SU-DHL-6 (cell line): ENCODE results near the gene ZSCAN31.

Experiments
- H2AFZ ChIP-seq: fragments of 200-600 bp; sonication (generic); 2 replicates; pipeline ENCODE4 v1.6.1; 2014; ENCODE audit warnings: low read depth, mild to moderate bottlenecking, moderate library complexity, mixed read lengths, antibody characterized with exemption, low read length; ENCODE audit not compliant: severe bottlenecking
- H3F3A ChIP-seq: fragments of 200-600 bp; shearing (Covaris generic); 2 replicates; pipeline ENCODE4 v1.6.0; 2016; ENCODE audit warnings: antibody characterized with exemption, mild to moderate bottlenecking; ENCODE audit not compliant: insufficient read depth
- H3K27ac ChIP-seq: fragments of 200-600 bp; sonication (generic); 2 replicates; pipeline ENCODE4 v1.5.1; 2016; ENCODE audit warnings: low read depth, mild to moderate bottlenecking, low read length, moderate library complexity, mixed read lengths
- H3K27me3 ChIP-seq: fragments of 200-600 bp; sonication (generic), shearing (Covaris generic); 2 replicates; pipeline ENCODE4 v1.6.0; 2014; ENCODE audit warnings: mild to moderate bottlenecking, low read length
- H3K36me3 ChIP-seq: fragments of 200-600 bp; sonication (generic); 2 replicates; pipeline ENCODE4 v1.6.1; 2014; ENCODE audit warnings: mild to moderate bottlenecking, low read length, mixed read lengths
- H3K4me2 ChIP-seq: fragments of 300-600, 200-600 bp; shearing (Covaris generic), sonication (generic); 2 replicates; pipeline ENCODE4 v1.6.0; 2014; ENCODE audit warnings: low read length, low read depth, mild to moderate bottlenecking; ENCODE audit not compliant: poor library complexity, severe bottlenecking
- H3K4me3 ChIP-seq: fragments of 200-600 bp; sonication (generic); 2 replicates; pipeline ENCODE4 v1.5.1; 2014; ENCODE audit warnings: antibody characterized with exemption, low read length, mild to moderate bottlenecking, mixed read lengths; ENCODE audit not compliant: insufficient read depth, poor library complexity, severe bottlenecking
- H3K79me2 ChIP-seq: fragments of 200-600 bp; sonication (generic); 2 replicates; pipeline ENCODE4 v1.6.1; 2014; ENCODE audit warnings: mild to moderate bottlenecking, low read length, moderate library complexity; ENCODE audit not compliant: insufficient read depth
- H3K9ac ChIP-seq: fragments of 200-600 bp; sonication (generic); 2 replicates; pipeline ENCODE4 v1.7.0; 2014; ENCODE audit warnings: mild to moderate bottlenecking, low read length
- H3K9me2 ChIP-seq: fragments of 200-600 bp; sonication (generic); replicated peaks from 2 replicates; pipeline ENCODE4 v1.6.1; 2014; ENCODE audit warnings: low read length; ENCODE audit not compliant: insufficient read depth
- H3K9me3 ChIP-seq: fragments of 200-600 bp; sonication (generic); 2 replicates; pipeline ENCODE4 v1.6.1; 2014; ENCODE audit warnings: low read length, mixed read lengths; ENCODE audit not compliant: insufficient read depth
- H4K20me1 ChIP-seq: fragments of 200-600 bp; sonication (generic); 2 replicates; pipeline ENCODE4 v1.6.1; 2014; ENCODE audit warnings: low read depth, mild to moderate bottlenecking, antibody characterized with exemption, low read length, moderate library complexity, mixed read lengths
- CTCF ChIP-seq: fragments of 200-600 bp; sonication (generic); IDR thresholded peaks from one replicate; pipeline ENCODE4 v1.5.1; 2017; ENCODE audit warnings: antibody characterized with exemption, mild to moderate bottlenecking, low read length, moderate library complexity; ENCODE audit not compliant: insufficient read depth, poor library complexity, severe bottlenecking
- EZH2phosphoT487 ChIP-seq: fragments of 200-600 bp; sonication (generic), shearing (Covaris generic); conservative IDR thresholded peaks from 2 replicates; pipeline ENCODE4 v1.6.1; 2018; ENCODE audit warnings: mild to moderate bottlenecking, antibody characterized with exemption, low read length, moderate library complexity, mixed read lengths

Gene ZSCAN31

GRCh38 chr6:28349892-28350737 lies 14.2 kb upstream of the ZSCAN31 start, which contains the start of gene ZKSCAN3:
Gene ZKSCAN3, plus strand, starts transcription at chr6:28349947. Its CDS starts 9,640 bp downstream, at chr6:28359587.
- Histone ChIP-seq H3K4me2 (peak within 1 kb of the TSS; percentile 89), H3K27me3 (no peaks in the 10 kb centered on the region), H3K9me2 (no peaks in the 10 kb centered on the region), H3K36me3 (peaks cover 5% of the 10 kb centered on the region; the same call in 1 of the 2 replicates), H3K79me2 (peaks cover 27% of the 10 kb centered on the region; the same call in 1 of the 2 replicates), H3K27ac (peak within 1 kb of the TSS; percentile 20; the same call in 1 of the 2 replicates), H3K9me3 (peaks cover 13% of the 10 kb centered on the region; the same call in 1 of the 2 replicates), H3K4me3 (peak within 1 kb of the TSS; percentile 78), H2AFZ (peak within 1 kb of the TSS; percentile 99), H4K20me1 (no peaks in the 10 kb centered on the region), H3F3A (peaks cover 8% of the 10 kb centered on the region), H3K9ac (peak within 1 kb of the TSS; percentile 77)
- TF ChIP-seq CTCF (no peak), EZH2phosphoT487 (no peak)

- TF ChIP-seq CTCF (no peak), EZH2phosphoT487 (no peak)
- Histone ChIP-seq H3K4me3 (peak overlapping the region; percentile 78), H3K27me3 (no peaks in the 10 kb centered on the region), H3K9me2 (no peaks in the 10 kb centered on the region), H4K20me1 (no peaks in the 10 kb centered on the region), H3K27ac (peak overlapping the region; percentile 20; the same call in 1 of the 2 replicates), H3K79me2 (peaks cover 27% of the 10 kb centered on the region; the same call in 1 of the 2 replicates), H3K36me3 (peaks cover 5% of the 10 kb centered on the region; the same call in 1 of the 2 replicates), H3K4me2 (peak overlapping the region; percentile 89), H3K9ac (peak overlapping the region; percentile 77), H3F3A (peaks cover 8% of the 10 kb centered on the region), H3K9me3 (peaks cover 13% of the 10 kb centered on the region; the same call in 1 of the 2 replicates), H2AFZ (peak overlapping the region; percentile 99)
Measured at GRCh38 chr6:28349344-28349891, 13.5 kb upstream of the ZSCAN31 start.

- H3K4me2 ChIP-seq = no peak overlapping the region
- H3K9me3 ChIP-seq = no peaks in the 10 kb centered on the region
- H3K27me3 ChIP-seq = no peaks in the 10 kb centered on the region
- H3K9me2 ChIP-seq = no peaks in the 10 kb centered on the region
- peak overlapping the region; percentile 4 for H2AFZ ChIP-seq
- H3F3A ChIP-seq = peaks cover 8% of the 10 kb centered on the region
- H3K79me2 ChIP-seq = peaks cover 17% of the 10 kb centered on the region; the same call in 1 of the 2 replicates
- no peak overlapping the region for H3K27ac ChIP-seq
- no peaks in the 10 kb centered on the region for H4K20me1 ChIP-seq
- no peak overlapping the region for H3K4me3 ChIP-seq
- TF ChIP-seq EZH2phosphoT487 (no peak), CTCF (no peak)
- no peaks in the 10 kb centered on the region for H3K36me3 ChIP-seq
- H3K9ac ChIP-seq = no peak overlapping the region
Measured at GRCh38 chr6:28347119-28347518, 11.2 kb upstream of the ZSCAN31 start.
